ENCODE data around the gene MICAL3. TPM values are rescaled to one million over a fixed set of nuclear protein-coding genes. Genes with fewer than 3 reads are reported as not detected.

Gene MICAL3
- total RNA-seq, 6 experiments from 2014 or later: 38.6 to 44.1 (median 39.7) TPM

- TF ChIP-seq, protein P1, sequence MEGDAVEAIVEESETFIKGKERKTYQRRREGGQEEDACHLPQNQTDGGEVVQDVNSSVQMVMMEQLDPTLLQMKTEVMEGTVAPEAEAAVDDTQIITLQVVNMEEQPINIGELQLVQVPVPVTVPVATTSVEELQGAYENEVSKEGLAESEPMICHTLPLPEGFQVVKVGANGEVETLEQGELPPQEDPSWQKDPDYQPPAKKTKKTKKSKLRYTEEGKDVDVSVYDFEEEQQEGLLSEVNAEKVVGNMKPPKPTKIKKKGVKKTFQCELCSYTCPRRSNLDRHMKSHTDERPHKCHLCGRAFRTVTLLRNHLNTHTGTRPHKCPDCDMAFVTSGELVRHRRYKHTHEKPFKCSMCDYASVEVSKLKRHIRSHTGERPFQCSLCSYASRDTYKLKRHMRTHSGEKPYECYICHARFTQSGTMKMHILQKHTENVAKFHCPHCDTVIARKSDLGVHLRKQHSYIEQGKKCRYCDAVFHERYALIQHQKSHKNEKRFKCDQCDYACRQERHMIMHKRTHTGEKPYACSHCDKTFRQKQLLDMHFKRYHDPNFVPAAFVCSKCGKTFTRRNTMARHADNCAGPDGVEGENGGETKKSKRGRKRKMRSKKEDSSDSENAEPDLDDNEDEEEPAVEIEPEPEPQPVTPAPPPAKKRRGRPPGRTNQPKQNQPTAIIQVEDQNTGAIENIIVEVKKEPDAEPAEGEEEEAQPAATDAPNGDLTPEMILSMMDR (IDR thresholded peaks at IDR 0.05): no peak
- H3K27ac Mint-ChIP-seq: no peak overlapping the region
- H3K4me3 Mint-ChIP-seq: no peak overlapping the region
- 0 out of 2 replicates have a peak, but pooled peaks cover 1% of the 10 kb centered on the region for H3K27me3 Mint-ChIP-seq (ENCODE audit: insufficient read depth)
- no peak for DNase-seq
- no peaks in the 10 kb centered on the region for H3K9me3 Mint-ChIP-seq
- no peaks in the 10 kb centered on the region for H3K36me3 Mint-ChIP-seq (ENCODE audit: low read depth)
- H3K4me1 Mint-ChIP-seq (ENCODE audit: low read depth): no peaks in the 10 kb centered on the region
Observed at GRCh38 chr22:17792299-17792698, 232.1 kb downstream of the MICAL3 start.

GRCh38 chr22:17791196-17791595 lies 233.2 kb downstream of the MICAL3 start:
- Mint-ChIP-seq H3K4me3 (no peak overlapping the region), H3K27ac (no peak overlapping the region)
- TF ChIP-seq, protein P1 (IDR thresholded peaks at IDR 0.05): no peak

DNA sequence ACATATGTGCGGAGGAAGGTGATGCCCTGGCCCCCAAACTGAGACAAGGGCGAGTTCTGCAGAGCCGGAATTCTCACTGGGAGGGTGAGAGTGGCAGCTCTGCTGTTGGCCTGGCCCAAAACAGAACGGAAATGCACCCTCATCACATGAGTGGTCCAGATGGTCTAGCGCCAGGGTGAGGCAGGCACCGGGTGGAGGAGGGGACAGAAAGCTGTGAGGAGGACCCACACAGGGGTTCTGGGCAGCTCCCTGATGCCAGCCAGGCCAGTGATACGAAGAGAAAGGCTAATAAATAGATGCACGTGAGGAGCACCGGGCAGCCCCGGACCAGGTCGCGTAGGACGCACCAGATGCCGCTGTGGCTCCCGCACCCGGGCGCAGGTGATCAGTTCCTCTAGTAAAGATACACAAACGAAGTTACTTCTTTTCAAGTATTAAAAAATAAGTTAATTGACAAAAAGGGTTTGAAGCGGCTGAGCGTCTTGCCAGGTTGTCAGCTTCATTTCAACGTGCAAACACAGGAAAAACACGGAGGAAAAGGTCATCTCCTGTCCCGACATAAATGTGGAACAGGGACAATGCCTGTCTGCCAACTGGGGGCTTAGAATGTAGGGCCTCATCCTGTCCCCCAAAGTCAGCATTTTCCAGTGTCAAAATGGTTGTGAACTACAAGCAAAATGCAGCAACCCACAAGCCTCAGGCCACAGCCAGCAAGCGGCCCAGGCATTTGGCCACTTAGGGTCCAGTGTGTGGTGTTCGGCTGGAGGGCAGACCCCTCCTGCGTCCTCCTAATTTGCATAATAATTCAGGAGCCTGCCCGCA lies 234.8 kb downstream of the MICAL3 start:
- Mint-ChIP-seq H3K27me3 (ENCODE audit: insufficient read depth) (0 out of 2 replicates have a peak, but pooled peaks cover 1% of the 10 kb centered on the region), H3K4me1 (ENCODE audit: low read depth) (no peaks in the 10 kb centered on the region), H3K9me3 (no peaks in the 10 kb centered on the region), H3K27ac (no peak overlapping the region), H3K36me3 (ENCODE audit: low read depth) (no peaks in the 10 kb centered on the region), H3K4me3 (no peak overlapping the region)
- TF ChIP-seq, protein P1 (IDR thresholded peaks at IDR 0.05): no peak
- no peak for DNase-seq

More at GRCh38 chr22:17791196-17791595, 233.2 kb downstream of the MICAL3 start:
- Mint-ChIP-seq H3K27me3 (ENCODE audit: insufficient read depth) (0 out of 2 replicates have a peak, but pooled peaks cover 1% of the 10 kb centered on the region), H3K4me1 (ENCODE audit: low read depth) (no peaks in the 10 kb centered on the region), H3K9me3 (no peaks in the 10 kb centered on the region), H3K36me3 (ENCODE audit: low read depth) (no peaks in the 10 kb centered on the region)
- no peak for DNase-seq

- H3K9me3 Mint-ChIP-seq: no peaks in the 10 kb centered on the region
- H3K4me3 Mint-ChIP-seq: no peak overlapping the region
- no peak for DNase-seq
- no peaks in the 10 kb centered on the region for H3K36me3 Mint-ChIP-seq (ENCODE audit: low read depth)
- TF ChIP-seq, protein P1 (IDR thresholded peaks at IDR 0.05): no peak
- H3K27ac Mint-ChIP-seq: no peak overlapping the region
- H3K27me3 Mint-ChIP-seq (ENCODE audit: insufficient read depth): 0 out of 2 replicates have a peak, but pooled peaks cover 1% of the 10 kb centered on the region
- no peaks in the 10 kb centered on the region for H3K4me1 Mint-ChIP-seq (ENCODE audit: low read depth)
Observed at GRCh38 chr22:17788528-17789378, 235.6 kb downstream of the MICAL3 start.

- Mint-ChIP-seq H3K27me3 (ENCODE audit: insufficient read depth) (peaks cover 1% of the 10 kb centered on the region; the same call in 1 of the 2 replicates), H3K4me3 (no peak overlapping the region), H3K9me3 (no peaks in the 10 kb centered on the region), H3K27ac (no peak overlapping the region), H3K4me1 (ENCODE audit: low read depth) (no peaks in the 10 kb centered on the region), H3K36me3 (ENCODE audit: low read depth) (no peaks in the 10 kb centered on the region)
- TF ChIP-seq, protein P1 (IDR thresholded peaks at IDR 0.05): no peak
- no peak for DNase-seq
Observed at GRCh38 chr22:17787716-17788330, 236.5 kb downstream of the MICAL3 start.

Measured in HFFc6 (cell line).